Measurements from ENCODE around the gene TTLL5. TPM values are rescaled to one million over a fixed set of nuclear protein-coding genes. Genes with fewer than 3 reads are reported as not detected.

The TTLL5 gene
- total and polyA plus RNA-seq, 9 of the 15 experiments (the other 6 are each of a cell fraction or from before 2014, with no cell fraction given): 4.1 to 18.9 (median 12.6) TPM

DNA sequence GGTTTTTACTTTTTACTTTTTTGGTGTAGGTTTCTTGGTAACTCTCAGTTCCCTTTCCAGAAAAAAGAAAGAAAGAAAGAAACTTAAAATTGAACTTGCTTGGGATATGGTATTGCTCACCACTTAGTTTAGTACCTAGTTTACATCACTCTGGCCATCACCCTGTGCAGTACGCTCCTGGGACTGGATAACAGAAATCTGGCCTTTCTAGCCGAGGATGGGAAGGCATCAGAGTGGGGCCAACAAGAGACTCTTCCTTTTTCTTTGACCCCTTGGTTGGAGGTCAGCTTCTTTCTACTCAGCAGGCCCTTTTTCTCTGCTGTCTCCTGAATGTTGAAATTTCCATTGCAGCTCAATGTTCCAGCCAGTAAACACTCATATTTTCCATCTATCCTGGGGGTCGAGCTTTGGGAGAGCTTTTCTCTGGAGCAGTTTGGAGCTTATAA, 164.1 kb downstream of the TTLL5 start:
- Histone ChIP-seq H3K4me3 (no peak overlapping the region), H3K36me3 (ENCODE audit: control insufficient read depth, insufficient read depth, low read length) (peaks cover 7% of the 10 kb centered on the region; the same call in 1 of the 3 replicates), H4K20me1 (replicated peaks; ENCODE audit: control insufficient read depth, insufficient read depth, low read length) (no peaks in the 10 kb centered on the region), H3K27ac (ENCODE audit: extremely low read depth, low read depth, low read length) (no peak overlapping the region), H3K4me2 (ENCODE audit: insufficient read depth, low read length) (no peak overlapping the region), H3K27me3 (ENCODE audit: control insufficient read depth in 2 of 2, insufficient read depth in 2 of 2, low read length in 2 of 2) (no peaks in the 10 kb centered on the region), H3K4me1 (replicated peaks in 1 of 2; ENCODE audit: control insufficient read depth in 2 of 2, insufficient read depth in 2 of 2, low read length in 2 of 2) (no peaks in the 10 kb centered on the region), H3K9me1 (ENCODE audit: control insufficient read depth, insufficient read depth, low read length) (no peaks in the 10 kb centered on the region), H2AFZ (ENCODE audit: low read depth, low read length) (no peak overlapping the region), H3K9ac (ENCODE audit: insufficient read depth in 1 of 2, low read depth in 2 of 2, low read length in 2 of 2) (no peak overlapping the region), H3K9me3 (replicated peaks; ENCODE audit: control insufficient read depth, insufficient read depth, low read depth, low read length) (no peaks in the 10 kb centered on the region), H3K79me2 (ENCODE audit: control insufficient read depth, insufficient read depth, low read length) (no peaks in the 10 kb centered on the region)
- in situ Hi-C loops (cut with MboI): no loop called here
- DNase-seq (ENCODE audit: extremely low read depth in 1 of 4, low spot score in 3 of 4): no peak
- WGBS (ENCODE audit: insufficient coverage, low coverage, missing lambda C conversion rate): 49% methylated on average over 3 of the region's 3 CpGs
- ATAC-seq: no peak
- intact Hi-C loops (cut with micrococcal nuclease): no loop called here
- ChIA-PET POLR2A (interaction anchor here (0.7 kb wide), 1 partner anchor 253 kb away, joined by 3 read pairs; no protein-coding TSS in a partner anchor), CTCF (ENCODE audit: low intra/inter-chr PET ratio) (no interaction called here)
- BruUV-seq (replicated peaks): no TSS peak
- no peak for TF ChIP-seq ZNF217 (CRISPR knock-in tag; IDR thresholded peaks at IDR 0.05)
- no peak for TF ChIP-seq ETS2 (tag; IDR thresholded peaks at IDR 0.05; ENCODE audit: borderline replicate concordance, poor library complexity, severe bottlenecking)
- no peak for TF ChIP-seq MEF2D (tag; conservative IDR thresholded peaks at IDR 0.05; ENCODE audit: low read depth)
- TF ChIP-seq, protein P1, sequence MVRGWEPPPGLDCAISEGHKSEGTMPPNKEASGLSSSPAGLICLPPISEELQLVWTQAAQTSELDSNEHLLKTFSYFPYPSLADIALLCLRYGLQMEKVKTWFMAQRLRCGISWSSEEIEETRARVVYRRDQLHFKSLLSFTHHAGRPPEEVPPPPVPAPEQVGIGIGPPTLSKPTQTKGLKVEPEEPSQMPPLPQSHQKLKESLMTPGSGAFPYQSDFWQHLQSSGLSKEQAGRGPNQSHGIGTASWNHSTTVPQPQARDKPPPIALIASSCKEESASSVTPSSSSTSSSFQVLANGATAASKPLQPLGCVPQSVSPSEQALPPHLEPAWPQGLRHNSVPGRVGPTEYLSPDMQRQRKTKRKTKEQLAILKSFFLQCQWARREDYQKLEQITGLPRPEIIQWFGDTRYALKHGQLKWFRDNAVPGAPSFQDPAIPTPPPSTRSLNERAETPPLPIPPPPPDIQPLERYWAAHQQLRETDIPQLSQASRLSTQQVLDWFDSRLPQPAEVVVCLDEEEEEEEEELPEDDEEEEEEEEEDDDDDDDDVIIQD (CRISPR knock-in tag; IDR thresholded peaks at IDR 0.05): no peak
- TF ChIP-seq FIP1L1 (IDR thresholded peaks at IDR 0.05; ENCODE audit: low read depth, low read length, poor library complexity, severe bottlenecking): no peak
- TF ChIP-seq, protein P2, sequence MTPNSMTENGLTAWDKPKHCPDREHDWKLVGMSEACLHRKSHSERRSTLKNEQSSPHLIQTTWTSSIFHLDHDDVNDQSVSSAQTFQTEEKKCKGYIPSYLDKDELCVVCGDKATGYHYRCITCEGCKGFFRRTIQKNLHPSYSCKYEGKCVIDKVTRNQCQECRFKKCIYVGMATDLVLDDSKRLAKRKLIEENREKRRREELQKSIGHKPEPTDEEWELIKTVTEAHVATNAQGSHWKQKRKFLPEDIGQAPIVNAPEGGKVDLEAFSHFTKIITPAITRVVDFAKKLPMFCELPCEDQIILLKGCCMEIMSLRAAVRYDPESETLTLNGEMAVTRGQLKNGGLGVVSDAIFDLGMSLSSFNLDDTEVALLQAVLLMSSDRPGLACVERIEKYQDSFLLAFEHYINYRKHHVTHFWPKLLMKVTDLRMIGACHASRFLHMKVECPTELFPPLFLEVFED (CRISPR knock-in tag; conservative IDR thresholded peaks at IDR 0.05): no peak
- no peak for TF ChIP-seq ESRRB (CRISPR knock-in tag; IDR thresholded peaks at IDR 0.05; ENCODE audit: borderline replicate concordance)
- FAIRE-seq: no peak
